HG02759 (cell line): ENCODE measurements around the gene ACTR1A.

ENCODE experiments used
- ATAC-seq: cut with Tn5 transposase; IDR thresholded peaks from one replicate; pipeline ENCODE4 v1.9.1; 2021; ENCODE audit warnings: mild to moderate bottlenecking, moderate library complexity; ENCODE audit not compliant: unreplicated experiment

The ACTR1A gene

GRCh38 chr10:102432162-102432950 lies 70.2 kb downstream of the ACTR1A start, which contains the start of gene CUEDC2:
Gene CUEDC2 (minus strand): TSS chr10:102432574. CDS start chr10:102425188, 7,386 bp downstream.
- ATAC-seq: peak; percentile 84

- ATAC-seq: no peak
Measured at GRCh38 chr10:102431452-102432124, 70.9 kb downstream of the ACTR1A start.

DNA sequence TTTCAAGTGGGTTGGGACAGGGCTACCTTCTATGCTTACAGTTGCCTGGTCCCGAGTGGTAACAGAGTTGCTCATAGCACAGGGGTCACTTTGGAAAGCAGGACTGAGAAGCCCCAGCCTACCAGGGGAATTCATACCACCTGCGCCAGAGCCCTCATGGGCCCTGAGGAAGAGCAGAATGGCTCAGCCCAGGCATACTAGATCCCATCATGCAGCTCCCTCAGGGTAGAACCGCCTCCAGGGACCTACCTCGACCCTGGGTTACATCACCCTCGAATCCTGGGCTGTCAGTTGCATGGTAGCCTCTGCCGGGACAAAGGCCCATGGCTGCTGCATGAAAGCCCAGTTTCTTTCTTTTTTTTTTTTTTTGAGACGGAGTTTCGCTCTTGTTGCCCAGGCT lies 73.0 kb downstream of the ACTR1A start:
- ATAC-seq: no peak
